ENCODE data around the gene HSPD1.
"Not testable (repeated sequence)": the region's sequence is repeated elsewhere in the genome, so short reads cannot be mapped to it uniquely, and the experiment has no call there.

HSPD1 gene

DNA sequence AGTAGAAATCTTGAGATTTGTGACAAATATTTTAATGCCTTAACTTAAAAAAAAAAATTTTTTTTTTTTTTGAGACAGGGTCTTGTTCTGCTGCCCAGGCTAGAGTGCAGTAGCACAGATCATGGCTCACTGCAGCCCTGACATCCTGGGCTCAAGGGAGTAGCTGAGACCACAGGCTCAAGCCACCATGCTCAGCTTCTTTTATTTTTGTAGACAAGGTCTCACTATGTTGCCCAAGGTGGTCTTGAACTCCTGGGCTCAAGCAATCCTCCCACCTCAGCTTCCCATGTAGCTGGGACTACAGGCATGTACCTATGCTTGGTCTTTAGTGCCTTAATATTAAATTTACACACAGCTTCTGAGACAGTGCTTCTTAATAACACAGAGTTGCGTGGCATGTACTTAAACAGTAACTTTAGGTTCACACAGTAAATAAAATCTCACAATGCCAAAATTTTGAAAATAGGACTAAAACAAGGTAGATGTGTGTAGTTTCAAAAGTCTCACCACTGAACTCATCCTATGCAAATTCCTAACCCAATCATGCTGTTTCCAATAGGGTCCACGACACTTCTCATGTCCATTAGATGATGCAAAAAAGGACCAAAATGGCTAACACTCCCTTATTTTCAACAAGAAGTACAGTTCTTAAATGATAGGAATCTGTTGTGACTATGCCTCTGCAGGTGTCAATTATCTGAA lies 4.1 kb downstream of the HSPD1 start:
- no peak for DNase-seq

DNA sequence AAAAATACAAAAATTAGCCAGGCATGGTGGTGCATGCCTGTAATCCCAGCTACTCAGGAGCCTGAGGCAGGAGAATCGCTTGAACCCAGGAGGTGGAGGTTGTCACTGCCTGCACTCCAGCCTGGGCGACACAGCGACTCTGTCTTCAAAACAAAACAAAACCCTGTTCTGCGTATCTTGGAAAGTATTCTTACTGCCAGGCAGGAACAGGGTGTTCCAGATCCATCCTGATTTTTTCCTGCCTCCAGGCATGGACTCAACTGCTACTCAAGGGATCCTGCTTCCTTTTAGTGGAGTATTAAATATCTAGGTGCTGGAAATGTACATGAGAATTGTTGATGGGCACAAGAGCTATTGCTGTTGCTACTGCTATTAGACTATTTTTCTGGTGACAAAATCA lies 12.3 kb downstream of the HSPD1 start:
- DNase-seq = no peak

DNA sequence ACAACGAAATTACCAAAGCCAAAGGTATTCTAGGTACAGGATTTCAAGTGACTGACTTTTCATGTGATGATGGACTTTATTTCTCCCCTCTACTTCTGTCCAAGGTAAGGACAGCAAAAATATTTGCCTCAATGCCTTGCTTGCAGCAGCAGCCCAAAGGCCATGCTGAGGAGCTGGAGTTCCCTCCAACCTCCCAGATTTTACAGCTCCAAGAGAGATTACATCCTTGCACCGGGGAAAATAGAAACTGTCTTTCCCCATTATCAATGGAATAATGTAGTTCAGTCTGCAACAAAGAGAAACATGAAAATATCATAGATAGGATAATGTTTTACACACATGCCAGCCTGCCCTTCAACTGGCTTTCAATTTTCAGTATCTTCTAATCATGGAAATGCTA lies 13.5 kb downstream of the HSPD1 start:
- DNase-seq = no peak

DNA sequence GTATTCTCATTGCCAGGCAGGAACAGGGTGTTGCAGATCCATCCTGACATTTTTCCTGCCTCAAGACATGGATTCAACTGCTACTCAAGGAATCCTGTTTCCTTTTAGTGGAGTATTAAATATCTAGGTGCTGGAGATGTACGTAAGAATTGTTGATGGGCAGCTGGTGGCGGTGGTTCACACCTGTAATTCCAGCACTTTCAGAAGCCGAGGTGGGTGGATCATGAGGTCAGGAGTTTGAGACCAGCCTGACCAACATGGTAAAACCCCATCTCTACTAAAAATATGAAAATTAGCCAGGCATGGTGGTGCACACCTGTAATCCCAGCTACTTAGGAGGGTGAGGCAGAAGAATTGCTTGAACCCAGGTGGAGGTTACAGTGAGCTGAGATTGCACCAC lies 15.4 kb downstream of the HSPD1 start:
- DNase-seq = not testable (repeated sequence)

DNA sequence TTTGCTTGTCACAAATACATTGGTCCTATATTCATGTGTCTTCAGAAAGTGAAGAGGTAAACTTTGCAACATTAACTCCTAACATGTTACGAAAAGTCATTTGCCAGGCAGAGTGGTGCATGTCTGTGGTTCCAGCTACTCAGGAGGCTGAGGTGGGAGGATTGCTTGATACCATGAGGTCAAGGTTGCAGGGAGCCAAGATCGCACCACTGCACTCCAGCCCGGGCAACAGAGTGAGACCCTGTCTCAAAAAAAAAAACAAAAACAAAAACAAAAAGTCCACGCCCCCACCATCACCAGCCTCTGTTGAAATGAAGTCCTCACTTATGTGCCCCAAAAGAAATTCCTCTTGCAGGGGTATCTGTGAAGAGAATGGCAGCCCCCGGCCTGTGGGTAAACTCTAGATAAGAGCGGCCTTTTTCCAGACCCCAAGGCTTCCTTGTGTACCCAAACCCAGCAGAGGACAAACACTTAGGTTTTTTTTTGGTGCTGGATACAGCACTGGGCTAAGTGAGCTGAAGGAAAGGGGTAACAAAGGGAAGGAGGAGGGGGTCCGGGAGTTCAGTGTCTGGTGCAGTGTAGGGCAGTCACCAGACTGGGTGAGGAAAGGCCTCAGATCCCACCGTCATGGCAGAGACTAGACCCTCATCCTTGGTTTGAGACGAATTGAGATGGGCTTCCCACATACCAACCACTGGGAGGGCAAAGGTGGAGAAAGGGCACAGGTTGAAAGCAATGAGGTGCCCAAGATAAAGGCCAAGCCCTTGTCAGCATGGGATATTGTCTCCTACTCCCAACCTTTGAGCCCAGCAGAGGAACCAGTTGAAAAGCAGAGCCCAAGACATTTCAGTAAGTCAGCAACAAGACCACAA lies 19.2 kb downstream of the HSPD1 start:
- DNase-seq = no peak

DNA sequence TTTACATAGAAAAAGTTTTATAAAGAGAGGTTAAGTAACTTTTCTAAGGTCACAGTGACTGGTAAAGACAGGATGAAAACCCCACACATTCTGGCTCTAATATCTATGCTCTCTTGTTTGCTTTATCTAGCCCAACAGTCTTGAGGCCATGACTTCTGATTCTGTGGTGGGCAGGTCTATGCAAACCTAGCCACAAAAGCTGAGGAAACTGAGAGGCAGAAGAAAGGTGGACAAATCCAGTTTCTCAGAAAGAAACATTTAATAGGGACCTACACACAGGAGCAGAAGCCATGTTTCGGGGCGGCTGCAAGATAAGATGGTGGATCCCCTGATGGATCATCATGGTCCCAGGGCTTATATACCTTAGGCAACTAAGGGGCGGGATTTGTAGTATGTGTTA lies 21.8 kb downstream of the HSPD1 start:
- no peak for DNase-seq

DNA sequence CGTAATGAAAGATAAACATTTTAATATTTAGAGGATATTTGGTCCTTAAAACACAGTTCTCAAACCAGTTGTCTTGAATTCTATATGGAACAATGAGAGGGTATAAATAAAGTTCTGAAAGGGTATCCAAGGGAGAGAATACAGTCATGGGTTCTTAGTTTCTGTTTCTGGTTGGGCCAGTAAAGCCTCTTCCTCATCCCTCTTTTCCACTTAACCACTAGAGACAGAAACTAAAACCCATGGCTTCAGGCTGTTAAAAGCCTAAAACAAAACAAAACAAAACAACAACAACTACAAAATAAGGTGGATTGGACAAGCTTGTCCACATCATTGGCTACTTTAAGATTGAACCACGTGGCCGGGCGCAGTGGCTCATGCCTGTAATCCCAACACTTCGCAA lies 27.5 kb downstream of the HSPD1 start:
- DNase-seq = no peak

DNA sequence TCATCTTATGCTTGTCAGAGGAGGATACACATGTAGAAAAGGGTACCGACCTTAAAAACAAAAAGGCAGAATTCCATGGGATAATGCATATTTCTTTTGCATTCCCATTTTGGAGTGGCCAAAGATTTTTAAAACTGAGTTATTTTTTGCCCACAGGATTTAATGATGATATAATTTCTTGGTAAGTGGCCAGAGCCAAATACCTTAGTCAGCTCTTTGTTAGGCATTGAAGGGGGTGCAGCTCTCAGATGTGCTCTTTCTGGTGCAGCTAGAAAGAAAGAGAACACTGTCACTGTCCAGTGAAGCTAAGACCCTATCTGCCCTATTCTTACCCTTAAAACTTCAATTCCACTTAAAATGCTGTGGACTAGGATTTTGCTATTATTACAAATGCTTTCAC lies 35.5 kb downstream of the HSPD1 start:
- no peak for DNase-seq

DNA sequence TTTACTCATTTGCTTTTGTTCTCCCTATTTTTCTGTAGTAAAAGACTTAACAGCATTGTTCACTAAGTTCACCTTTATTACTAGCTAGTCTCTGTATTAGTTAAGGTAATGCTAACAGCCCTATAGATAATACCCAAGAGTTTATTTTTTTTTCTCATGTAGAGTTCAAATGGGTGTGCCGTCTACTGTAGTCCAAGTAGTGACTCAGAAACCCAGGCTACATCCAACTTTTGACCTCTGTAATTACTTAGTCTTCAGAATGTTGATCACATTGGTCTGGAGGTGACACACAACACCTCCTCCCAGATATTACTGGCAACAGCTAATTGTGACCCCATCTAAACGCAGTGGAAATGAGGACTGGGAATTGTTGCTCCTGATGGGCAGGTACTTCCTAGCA lies 38.6 kb downstream of the HSPD1 start:
- no peak for DNase-seq

DNA sequence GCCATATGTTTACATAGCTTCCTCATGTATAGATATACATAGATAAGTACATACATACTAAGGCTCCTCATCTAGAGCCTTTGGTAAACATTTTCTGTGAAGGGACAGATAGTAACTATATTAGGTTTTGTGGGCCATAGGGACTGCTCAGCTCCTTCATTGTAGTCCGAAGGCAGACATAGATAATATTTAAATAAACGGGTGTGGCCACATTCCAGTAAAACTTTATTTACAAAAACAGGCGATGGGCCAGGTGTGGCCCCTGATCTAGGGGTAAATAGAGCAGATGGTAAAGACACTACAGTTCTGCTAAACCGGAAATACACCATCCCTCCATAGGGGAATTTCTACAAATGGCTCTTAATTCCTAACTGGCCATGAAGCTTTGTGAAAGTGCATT lies 39.0 kb downstream of the HSPD1 start:
- DNase-seq = no peak

DNA sequence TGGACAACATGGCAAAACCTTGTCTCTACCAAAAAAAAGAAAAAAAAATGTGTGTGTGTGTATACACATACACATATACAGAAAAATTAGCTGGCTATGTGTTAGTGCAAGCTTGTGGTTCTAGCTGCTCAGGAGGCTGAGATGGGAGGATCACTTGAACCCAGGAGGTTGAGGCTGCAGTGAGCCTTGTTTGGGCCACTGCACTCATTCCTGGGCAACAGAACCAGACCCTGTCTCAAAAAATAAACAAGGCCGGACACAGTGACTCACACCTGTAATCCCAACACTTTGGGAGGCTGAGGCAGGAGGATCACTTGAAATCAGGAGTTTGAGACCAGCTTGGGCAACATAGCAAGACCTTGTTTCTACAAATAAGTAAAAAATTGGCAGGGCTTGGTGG lies 44.2 kb downstream of the HSPD1 start:
- no peak for DNase-seq

DNA sequence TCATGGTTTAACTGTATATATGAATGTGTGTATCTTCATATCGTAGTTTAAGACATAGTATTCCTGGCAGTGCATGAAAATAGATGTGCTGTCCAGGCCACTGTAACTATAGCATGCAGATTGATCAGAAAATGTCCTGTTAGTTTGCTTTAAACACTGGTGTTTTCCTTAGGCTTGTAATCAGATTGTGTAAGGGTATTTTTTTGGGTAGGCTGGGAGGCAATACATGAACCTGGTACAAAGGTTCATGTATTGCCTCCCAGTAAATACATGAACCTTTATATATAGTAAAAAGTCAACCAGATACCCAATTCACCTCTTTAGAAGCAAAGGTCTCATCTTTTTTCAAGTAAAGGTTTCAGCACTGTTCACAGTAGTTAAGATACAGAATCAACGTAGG lies 44.7 kb downstream of the HSPD1 start:
- no peak for DNase-seq

DNA sequence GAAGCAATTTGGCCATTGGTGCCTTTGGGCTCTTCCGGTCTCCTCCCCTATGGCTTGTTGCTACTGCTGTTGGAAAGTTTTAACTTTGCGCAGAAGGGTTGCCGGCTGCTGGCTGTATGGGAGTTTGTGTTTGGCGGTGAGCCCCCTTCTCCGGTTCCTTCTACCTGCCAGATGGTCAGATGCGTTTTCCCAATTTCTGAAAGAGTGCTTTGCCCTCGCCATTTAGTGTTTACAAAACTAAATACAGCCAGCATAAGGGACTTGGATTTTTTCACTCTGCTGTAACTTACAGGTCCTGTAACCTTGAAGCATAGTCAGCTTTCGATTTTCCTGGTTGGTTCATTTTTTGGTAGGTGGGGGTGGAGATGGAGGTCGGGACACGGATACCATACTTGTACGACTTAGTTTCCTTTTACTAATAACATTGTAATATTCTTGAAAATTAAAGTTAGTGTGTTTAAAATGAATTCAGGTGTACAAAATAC lies 45.7 kb downstream of the HSPD1 start:
- DNase-seq = no peak

DNA sequence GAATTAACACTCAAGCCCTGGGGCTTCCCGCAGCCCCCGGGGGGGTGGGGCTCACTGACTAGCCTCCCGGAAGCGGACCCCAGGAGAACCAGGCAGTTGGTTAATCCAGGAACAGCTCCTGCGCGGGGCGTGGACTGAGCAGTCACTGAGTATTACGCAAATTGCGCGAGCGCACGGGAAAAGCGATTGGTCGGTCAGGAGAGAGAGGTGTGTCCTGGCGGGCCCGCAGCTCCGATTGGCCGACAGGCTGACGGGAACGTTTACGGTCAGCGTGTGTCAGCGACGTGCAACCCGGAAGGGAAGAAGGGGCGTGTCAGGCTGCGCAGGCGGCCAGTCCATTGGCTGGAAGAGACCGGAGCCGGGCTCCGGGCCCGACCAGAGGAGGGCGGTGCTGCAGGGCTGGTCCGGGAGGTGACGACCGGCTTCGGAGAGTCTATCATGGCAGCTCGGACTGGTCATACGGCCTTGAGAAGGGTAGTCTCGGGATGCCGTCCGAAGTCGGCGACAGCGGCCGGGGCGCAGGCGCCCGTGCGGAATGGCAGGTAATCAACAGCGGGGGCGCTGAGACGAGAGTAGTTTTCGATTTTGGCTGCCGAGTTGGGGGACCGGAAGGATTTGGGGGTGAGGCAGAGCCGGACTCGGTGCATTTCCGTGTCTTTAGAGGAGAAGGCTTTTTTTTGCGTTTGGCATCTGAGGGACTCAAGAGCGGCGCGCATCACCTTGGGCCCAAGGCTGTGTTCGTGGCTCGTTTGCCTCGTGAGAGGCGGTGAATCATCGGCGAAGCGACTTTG lies 46.3 kb downstream of the HSPD1 start, which contains the start of gene COQ10B:
COQ10B (plus strand) TSS at position 430 of the 791 bp plus-strand sequence; CDS start at position 439, 9 bp downstream.
- DNase-seq = peak; percentile 99

DNA sequence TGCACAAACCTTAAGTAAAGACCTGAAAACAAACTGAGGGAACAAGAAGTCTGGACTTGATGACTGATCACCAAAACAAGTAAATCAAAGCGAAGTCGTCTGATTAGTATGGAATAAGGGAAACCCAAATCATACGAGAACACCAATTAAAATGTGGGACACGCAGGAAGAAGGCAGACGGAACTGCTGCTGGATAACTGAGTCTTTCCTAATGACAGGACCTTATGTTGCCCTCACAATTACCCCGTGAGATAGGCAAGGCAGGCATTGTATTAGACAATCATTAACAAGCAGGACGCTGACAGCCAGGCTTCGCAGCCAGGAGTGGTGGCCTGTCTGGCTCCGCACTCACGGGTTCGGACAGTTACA lies 46.9 kb downstream of the HSPD1 start:
- no peak for DNase-seq

DNA sequence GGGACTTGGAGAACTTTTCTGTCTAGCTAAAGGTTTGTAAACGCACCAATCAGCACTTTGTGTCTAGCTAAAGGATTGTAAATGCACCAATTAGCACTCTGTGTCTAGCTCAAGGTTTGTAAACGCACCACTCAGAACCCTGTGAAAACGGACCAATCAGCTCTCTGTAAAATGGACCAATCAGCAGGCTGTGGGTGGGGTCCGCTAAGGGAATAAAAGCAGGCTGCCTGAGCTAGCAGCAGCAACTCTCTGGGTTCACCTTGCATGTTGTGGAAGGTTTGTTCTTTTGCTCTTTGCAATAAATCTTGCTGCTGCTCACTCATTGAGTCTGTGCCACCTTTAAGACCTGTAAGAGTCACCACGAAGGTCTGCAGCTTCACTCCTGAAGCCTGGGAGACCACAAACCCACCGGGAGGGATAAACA lies 48.7 kb downstream of the HSPD1 start:
- not testable (repeated sequence) for DNase-seq

DNA sequence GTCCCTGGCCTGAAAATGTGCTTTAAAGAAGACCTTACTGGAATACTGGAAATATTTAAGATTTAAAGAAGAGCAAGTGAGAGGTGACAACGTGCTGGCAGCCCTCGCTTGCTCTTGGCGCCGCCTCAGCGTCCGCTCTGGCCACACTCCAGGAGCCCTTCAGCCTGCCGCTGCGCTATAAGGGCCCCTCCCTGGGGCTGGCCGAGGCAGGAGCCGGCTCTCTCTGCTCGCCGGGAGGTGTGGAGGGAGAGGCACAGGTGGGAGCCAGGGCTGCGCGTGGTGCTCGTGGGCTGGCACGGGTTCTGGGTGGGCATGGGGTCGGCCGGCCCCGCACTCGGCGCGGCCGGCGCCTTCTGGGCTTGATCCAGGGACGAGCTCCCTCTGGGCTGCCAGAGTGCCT lies 49.2 kb downstream of the HSPD1 start:
- DNase-seq = no peak

DNA sequence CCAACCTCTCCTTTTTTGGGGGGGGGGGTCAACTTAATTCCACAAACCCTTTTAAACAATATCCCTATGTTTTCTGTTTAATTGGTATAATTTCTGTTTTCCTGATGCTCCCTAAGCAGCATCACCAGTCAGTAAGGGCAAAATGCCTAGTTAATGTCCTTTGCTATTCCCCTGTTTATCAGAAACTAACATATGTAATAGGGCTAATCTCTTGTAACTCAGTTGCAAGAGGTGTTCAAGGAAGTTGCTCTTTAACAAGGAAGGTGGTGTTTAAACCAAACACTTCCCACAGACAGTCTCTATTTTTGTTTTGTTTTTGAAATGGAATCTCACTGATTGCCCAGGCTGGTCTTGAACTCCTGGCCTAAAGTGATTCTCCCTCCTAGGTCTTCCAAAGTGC lies 52.8 kb downstream of the HSPD1 start:
- DNase-seq = no peak

DNA sequence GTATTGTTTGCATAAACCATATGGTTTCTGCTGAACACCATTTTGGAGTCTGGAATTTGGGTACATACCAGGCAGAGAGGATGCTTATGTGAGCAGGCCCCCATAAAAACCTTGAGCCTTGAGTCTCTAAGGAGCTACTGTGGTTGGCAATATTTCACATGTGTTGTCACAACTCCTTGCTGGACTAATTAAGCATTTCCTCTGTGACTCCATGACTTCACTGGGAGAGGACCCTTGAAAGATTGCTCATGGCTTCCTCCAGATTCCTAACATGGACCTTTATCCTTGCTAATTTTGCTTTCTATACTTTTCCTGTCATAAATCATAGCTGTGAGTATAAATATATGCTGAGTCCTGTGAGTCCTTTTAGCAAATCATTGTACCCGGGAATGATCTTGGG lies 53.9 kb downstream of the HSPD1 start:
- no peak for DNase-seq

DNA sequence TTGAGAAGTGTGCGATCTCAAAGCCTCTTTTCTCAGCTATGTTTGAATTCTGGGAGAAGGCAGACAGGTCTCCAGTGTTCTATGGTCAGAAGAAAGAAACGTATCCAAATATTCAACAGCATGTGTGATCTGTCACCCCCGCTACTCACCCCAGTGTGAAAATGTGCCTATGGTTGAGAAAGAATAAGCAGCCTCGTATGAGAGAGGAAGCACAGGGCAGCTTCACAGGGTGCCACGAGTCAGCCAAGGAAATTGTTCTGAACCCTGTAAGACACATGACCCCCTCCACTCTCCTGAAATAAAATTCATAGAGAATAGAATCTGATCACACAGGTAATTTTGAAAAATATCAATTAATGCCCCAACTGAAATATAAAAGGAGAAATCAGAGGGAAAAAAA lies 56.8 kb downstream of the HSPD1 start:
- no peak for DNase-seq

DNA sequence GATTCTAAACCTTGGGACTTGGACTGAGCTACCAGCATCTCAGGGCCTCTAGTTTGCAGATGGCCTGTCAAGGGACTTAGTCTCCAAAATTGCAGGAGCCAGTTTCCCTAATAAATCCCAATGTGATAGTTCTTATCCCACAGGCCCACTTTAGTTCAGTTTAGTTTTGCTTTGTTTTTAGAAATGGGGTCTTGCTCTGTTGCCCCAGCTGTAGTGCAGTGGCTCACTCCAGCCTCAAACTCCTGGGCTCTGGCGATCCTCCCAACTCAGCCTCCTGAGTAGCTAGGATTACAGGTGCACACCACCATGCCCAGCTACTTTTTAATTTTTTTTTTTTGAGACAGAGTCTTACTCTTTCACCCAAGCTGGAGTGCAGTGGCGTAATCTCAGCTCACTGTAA lies 62.3 kb downstream of the HSPD1 start:
- no peak for DNase-seq
